Measurements from ENCODE around the gene DMP1.
"Not testable (repeated sequence)": the region's sequence is repeated elsewhere in the genome, so short reads cannot be mapped to it uniquely, and the experiment has no call there.

DMP1 gene

DNA sequence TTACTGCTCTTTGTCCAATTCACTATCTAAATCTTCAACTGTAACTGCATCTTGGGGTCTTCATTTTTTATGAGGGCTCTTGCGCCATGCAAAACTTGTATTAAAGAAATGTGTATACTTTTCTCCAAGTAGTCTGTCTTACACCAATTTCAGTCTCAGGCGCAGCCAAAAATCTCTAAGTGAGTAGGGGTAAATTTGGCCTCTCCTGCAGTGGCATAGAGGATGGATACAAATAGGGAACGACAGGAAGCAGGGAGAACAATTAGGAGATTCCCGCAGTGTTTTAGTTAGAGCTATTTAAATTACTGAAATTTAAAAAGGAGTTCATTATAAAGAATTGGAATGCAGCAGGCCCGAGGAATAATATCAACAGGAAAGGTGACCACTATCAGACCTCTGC lies 30.2 kb downstream of the DMP1 start:
- DNase-seq (ENCODE audit: insufficient read length, low spot score) = no peak
- no peak for FAIRE-seq

DNA sequence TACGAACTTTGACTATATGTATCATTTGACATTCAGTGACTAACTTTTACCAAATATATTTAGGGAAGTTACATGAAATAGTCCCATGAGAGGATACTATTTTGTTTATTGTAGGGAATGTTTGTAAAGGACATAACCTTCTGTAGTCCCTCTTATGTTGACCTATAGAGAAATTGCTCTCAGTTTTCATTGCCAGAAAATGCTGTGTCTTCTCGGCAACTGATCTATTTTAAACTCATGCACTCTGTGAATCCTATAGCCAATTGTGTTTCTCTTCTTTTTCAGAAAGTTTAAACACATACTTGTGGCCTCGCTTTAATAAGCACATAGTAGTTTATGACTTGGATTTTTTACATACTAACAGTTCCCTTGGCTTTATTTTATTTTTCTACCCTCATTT lies 38.2 kb downstream of the DMP1 start:
- FAIRE-seq = no peak

DNA sequence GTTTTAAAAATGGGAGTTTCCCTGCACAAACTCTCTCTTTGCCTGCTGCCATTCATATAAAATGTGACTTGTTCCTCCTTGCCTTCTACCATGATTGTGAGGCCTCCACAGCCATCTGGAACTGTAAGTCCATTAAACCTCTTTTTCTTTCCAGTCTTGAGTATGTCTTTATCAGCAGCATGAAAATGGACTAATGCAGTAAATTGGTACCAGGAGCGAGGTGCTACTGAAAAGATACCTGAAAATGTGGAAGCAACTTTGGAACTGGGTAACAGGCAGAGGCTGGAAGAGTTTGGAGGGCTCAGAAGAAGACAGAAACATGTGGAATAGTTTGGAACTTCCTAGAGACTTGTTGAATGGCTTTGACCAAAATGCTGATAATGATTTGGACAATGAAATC lies 40.9 kb downstream of the DMP1 start:
- not testable (repeated sequence) for FAIRE-seq; DNase-seq (ENCODE audit: insufficient read length, low spot score)

More for the DNA sequence above, 38.2 kb downstream of the DMP1 start:
- DNase-seq (ENCODE audit: insufficient read length, low spot score) = no peak

DNA sequence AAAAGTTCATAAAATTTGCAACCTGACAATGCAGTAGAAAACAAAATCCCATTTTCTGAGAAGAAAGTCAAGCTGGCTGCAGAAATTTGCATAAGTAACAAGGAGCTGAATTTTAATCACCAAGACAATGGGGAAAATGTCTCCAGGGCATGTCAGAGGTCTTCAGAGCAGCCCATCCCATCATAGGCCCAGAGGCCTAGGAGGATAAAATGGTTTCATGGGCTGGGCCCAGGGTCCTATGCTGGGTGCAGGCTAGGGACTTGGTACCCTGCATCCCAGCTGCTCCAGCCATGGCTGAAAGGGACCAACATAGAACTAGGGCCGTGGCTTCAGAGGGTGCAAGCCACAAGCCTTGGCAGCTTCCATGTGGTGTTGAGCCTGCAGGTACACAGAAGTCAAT lies 42.0 kb downstream of the DMP1 start:
- not testable (repeated sequence) for FAIRE-seq

DNA sequence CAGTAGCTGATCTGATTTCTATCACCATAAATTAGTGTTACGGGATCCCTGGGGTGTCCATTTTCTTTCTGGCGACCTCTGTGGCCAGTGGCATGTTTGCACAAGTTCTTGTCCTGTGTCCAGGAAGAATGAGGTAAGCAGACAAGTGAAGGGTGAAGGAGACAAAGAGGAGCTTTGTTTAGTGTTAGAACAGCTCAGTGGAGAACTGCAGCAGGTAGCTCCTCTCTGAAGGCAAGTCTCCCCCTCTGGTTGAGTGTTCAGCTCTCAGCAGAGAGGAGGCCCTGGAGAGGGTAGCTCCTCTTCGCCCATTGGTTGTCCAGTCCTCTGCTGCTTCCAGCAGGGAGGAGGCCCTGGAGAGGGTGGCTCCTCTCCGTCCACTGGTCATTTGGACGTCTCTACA lies 47.2 kb downstream of the DMP1 start:
- FAIRE-seq = no peak
- no peak for DNase-seq (ENCODE audit: insufficient read length, low spot score)

More for the DNA sequence above, 42.0 kb downstream of the DMP1 start:
- not testable (repeated sequence) for DNase-seq (ENCODE audit: insufficient read length, low spot score)

DNA sequence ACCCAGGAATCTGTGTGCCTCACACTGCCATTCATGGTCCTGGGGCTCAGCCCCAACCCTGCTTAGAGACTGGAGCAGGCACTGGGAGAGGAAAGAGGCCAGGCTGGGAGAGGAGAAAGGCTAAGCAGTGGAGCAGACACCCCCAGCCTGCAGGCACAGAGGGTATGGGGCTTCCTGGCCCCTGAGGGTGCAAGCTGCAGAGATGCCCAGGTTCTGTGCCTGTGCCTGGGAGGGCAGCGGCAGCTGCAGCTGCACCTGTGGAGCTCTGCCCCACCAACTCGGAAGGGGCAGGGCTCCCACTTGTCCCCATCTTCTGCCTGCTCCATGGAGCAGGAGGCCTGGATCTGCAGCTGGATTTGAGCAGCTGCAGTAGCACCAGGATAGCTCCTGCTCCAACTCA lies 47.9 kb downstream of the DMP1 start:
- no peak for DNase-seq (ENCODE audit: insufficient read length, low spot score)
- FAIRE-seq = no peak

DNA sequence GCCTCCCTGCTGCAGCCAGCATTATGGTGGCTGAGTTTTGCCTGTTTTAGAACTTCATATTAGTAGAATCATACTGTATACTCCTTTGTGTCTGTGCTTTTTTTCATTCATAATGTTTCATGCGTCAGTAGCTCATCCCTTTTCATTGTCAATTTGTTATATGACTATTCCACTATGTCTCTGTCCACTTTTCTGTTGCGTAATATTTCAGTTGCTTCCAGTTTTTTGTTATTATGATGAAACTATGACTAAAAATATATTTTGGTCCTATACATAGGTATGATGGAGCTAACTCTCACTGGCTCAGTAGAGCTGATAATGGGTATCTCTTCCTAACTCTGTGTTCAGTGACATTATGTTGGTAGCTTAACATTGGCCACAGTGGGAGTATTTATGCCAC lies 48.3 kb downstream of the DMP1 start:
- no peak for FAIRE-seq
- DNase-seq (ENCODE audit: insufficient read length, low spot score) = no peak

DNA sequence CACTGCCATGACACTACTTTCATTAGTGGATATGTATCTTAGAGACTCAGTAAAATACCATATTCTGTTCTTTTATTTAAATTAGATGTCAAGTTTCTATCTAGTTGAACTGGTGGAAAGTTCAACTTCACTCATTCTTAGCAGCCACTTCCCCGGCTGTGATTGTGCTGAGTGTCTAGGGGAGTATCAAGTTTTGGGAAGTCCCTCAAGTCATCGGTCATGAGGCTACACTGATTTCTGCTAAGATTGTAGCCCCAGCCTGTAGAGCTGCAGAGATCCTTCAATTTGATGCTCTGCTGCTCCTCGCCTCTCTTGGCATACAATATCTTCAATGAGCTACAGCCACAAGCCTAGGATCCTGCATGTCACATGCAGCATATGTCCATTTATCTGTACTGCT lies 53.9 kb downstream of the DMP1 start:
- FAIRE-seq (no peak), DNase-seq (ENCODE audit: insufficient read length, low spot score) (no peak)

DNA sequence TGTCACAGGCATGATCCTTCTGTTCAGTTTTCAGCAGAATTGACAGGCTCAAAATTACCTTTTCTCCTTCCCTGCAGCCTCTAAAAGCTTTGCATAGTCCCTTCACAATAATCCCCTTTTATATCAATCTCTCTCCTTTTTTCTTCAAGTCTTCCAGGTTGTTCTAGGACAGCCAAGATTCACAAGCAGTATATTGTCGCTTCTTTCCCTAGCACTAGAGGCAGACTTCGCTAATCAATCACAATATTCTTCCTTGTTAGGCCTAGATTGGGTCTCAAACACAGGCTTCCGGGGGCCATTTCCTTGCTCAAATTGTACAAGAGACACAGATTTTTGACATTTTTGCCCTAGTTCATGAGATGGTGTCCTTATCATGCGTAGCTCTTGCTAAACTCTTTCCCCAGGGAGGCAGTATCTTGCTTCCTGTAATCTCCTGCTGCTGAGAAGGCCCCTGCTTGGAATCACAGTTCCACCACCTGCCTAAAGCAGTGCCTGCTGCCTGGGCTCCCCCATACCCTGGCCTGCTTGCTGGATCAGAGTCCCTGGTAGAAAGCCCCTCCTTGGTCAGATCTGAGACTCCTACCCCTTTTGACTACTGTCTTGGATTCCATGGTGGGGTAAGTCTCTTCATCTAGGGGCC lies 57.3 kb downstream of the DMP1 start:
- FAIRE-seq (no peak), DNase-seq (ENCODE audit: insufficient read length, low spot score) (no peak)

All from HTR-8/SVneo (cell line).